H9 (cell line): Measurements from ENCODE around the gene ACAP1. TPM values are rescaled to one million over a fixed set of nuclear protein-coding genes. Genes with fewer than 3 reads are reported as not detected.

Experiments
- DNase-seq: peaks from one replicate; pipeline ENCODE4 v3.0.0-alpha.2; 2017
- H2AFZ ChIP-seq: one replicate; pipeline ENCODE4 v1.6.1; 2013; ENCODE audit warnings: mild to moderate bottlenecking, low read length, control low read depth, moderate library complexity
- H2AK5ac ChIP-seq: 2 replicates; pipeline ENCODE4 v1.6.1; 2013; ENCODE audit warnings: low read length, control low read depth, mixed read lengths; ENCODE audit not compliant: insufficient read length
- H2BK120ac ChIP-seq: one replicate; pipeline ENCODE4 v1.6.1; 2013; ENCODE audit warnings: low read depth, mild to moderate bottlenecking, low read length, control low read depth, inconsistent platforms; ENCODE audit not compliant: poor library complexity, severe bottlenecking
- H2BK12ac ChIP-seq: 2 replicates; pipeline ENCODE4 v1.6.1; 2013; ENCODE audit warnings: low read length, control low read depth, mixed read lengths, low read depth; ENCODE audit not compliant: insufficient read length
- H2BK15ac ChIP-seq: 2 replicates; pipeline ENCODE4 v1.6.1; 2013; ENCODE audit warnings: low read depth, low read length, control low read depth
- H2BK20ac ChIP-seq: one replicate; pipeline ENCODE4 v1.6.1; 2013; ENCODE audit warnings: low read depth, mild to moderate bottlenecking, low read length, control low read depth, inconsistent platforms; ENCODE audit not compliant: poor library complexity, severe bottlenecking
- H2BK5ac ChIP-seq: 2 replicates; pipeline ENCODE4 v1.6.1; 2013; ENCODE audit warnings: low read length, control low read depth, mixed read lengths; ENCODE audit not compliant: insufficient read length
- H3K14ac ChIP-seq: 2 replicates; pipeline ENCODE4 v1.6.1; 2013; ENCODE audit warnings: low read length, control low read depth; ENCODE audit not compliant: insufficient read depth
- H3K18ac ChIP-seq: 2 replicates; pipeline ENCODE4 v1.6.1; 2013; ENCODE audit warnings: low read depth, mild to moderate bottlenecking, mixed read lengths, low read length, control low read depth; ENCODE audit not compliant: insufficient read length
- H3K23ac ChIP-seq: 2 replicates; pipeline ENCODE4 v1.6.1; 2013; ENCODE audit warnings: low read length, control low read depth, mixed read lengths, low read depth; ENCODE audit not compliant: insufficient read length
- H3K23me2 ChIP-seq: 2 replicates; pipeline ENCODE4 v1.6.1; 2013; ENCODE audit warnings: low read depth, mild to moderate bottlenecking, mixed read lengths, low read length, control low read depth; ENCODE audit not compliant: insufficient read length, poor library complexity, severe bottlenecking
- H3K27ac ChIP-seq: 2 replicates; pipeline ENCODE4 v1.5.1; 2013; ENCODE audit warnings: low read length, control low read depth, mixed read lengths, low read depth; ENCODE audit not compliant: insufficient read length
- H3K27me3 ChIP-seq: 2 replicates; pipeline ENCODE4 v1.6.1; 2013; ENCODE audit warnings: low read length, control low read depth, inconsistent platforms; ENCODE audit not compliant: insufficient read depth
- H3K4ac ChIP-seq: 2 replicates; pipeline ENCODE4 v1.6.1; 2013; ENCODE audit warnings: low read depth, mild to moderate bottlenecking, control low read depth, inconsistent platforms, low read length, moderate library complexity
- H3K4me1 ChIP-seq: 2 replicates; pipeline ENCODE4 v1.6.1; 2013; ENCODE audit warnings: low read length, control low read depth, inconsistent platforms; ENCODE audit not compliant: insufficient read depth
- H3K4me2 ChIP-seq: 2 replicates; pipeline ENCODE4 v1.6.1; 2013; ENCODE audit warnings: low read length, control low read depth, mixed read lengths; ENCODE audit not compliant: insufficient read length, insufficient read depth
- H3K56ac ChIP-seq: 2 replicates; pipeline ENCODE4 v1.6.1; 2013; ENCODE audit warnings: low read depth, mild to moderate bottlenecking, mixed read lengths, low read length, control low read depth; ENCODE audit not compliant: insufficient read length
- H3K79me1 ChIP-seq: 2 replicates; pipeline ENCODE4 v1.6.1; 2013; ENCODE audit warnings: low read depth, mild to moderate bottlenecking, moderate library complexity, low read length, control low read depth, inconsistent platforms; ENCODE audit not compliant: insufficient read depth, poor library complexity, severe bottlenecking
- H3K79me2 ChIP-seq: 2 replicates; pipeline ENCODE4 v1.6.1; 2013; ENCODE audit warnings: low read length, control low read depth, inconsistent platforms; ENCODE audit not compliant: insufficient read depth
- H3K9ac ChIP-seq: 2 replicates; pipeline ENCODE4 v1.6.1; 2013; ENCODE audit warnings: low read length, control low read depth, mixed read lengths; ENCODE audit not compliant: insufficient read length; ENCODE audit errors: extremely low read depth
- H3K9me3 ChIP-seq: one replicate; pipeline ENCODE4 v1.6.1; 2013; ENCODE audit warnings: low read depth, low read length, inconsistent platforms; ENCODE audit not compliant: control insufficient read depth
- H3T11ph ChIP-seq: one replicate; pipeline ENCODE4 v1.6.1; 2013; ENCODE audit warnings: mild to moderate bottlenecking, low read length, control low read depth, inconsistent platforms
- H4K20me1 ChIP-seq: one replicate; pipeline ENCODE4 v1.6.1; 2013; ENCODE audit not compliant: control insufficient read depth, insufficient read length, insufficient read depth
- H4K5ac ChIP-seq: 2 replicates; pipeline ENCODE4 v1.6.1; 2013; ENCODE audit warnings: low read depth, mild to moderate bottlenecking, mixed read lengths, low read length, control low read depth; ENCODE audit not compliant: insufficient read length
- H4K8ac ChIP-seq: replicated peaks from 2 replicates; pipeline ENCODE4 v1.6.1; 2013; ENCODE audit warnings: low read length, control low read depth, mixed read lengths, low read depth; ENCODE audit not compliant: insufficient read length
- H4K91ac ChIP-seq: 2 replicates; pipeline ENCODE4 v1.6.1; 2013; ENCODE audit warnings: low read depth, mild to moderate bottlenecking, moderate library complexity, mixed read lengths, low read length, control low read depth; ENCODE audit not compliant: insufficient read length
- H3K27ac Mint-ChIP-seq, 3 experiments: 2 replicates in 2 of 3; 3 replicates in 1 of 3; pipeline ENCODE4 v1.8.0; 2020 to 2021; ENCODE audit warnings: mixed read lengths in 3 of 3, mild to moderate bottlenecking in 1 of 3, moderate library complexity in 1 of 3
- H3K27me3 Mint-ChIP-seq: 2 replicates; pipeline ENCODE4 v1.8.0; 2021; ENCODE audit warnings: low read depth, mild to moderate bottlenecking, moderate library complexity, mixed read lengths
- H3K36me3 Mint-ChIP-seq, 3 experiments: 2 replicates in 2 of 3; 3 replicates in 1 of 3; pipeline ENCODE4 v1.8.0; 2020 to 2021; ENCODE audit warnings: low read depth in 3 of 3, mixed read lengths in 3 of 3; ENCODE audit not compliant: insufficient read depth in 1 of 3
- H3K4me1 Mint-ChIP-seq, 2 experiments: 2 replicates each; pipeline ENCODE4 v1.8.0; 2020; ENCODE audit warnings: mixed read lengths in 2 of 2
- H3K4me3 Mint-ChIP-seq, 2 experiments: 2 replicates in 1 of 2; 3 replicates in 1 of 2; pipeline ENCODE4 v1.8.0; 2020 to 2021; ENCODE audit warnings: mild to moderate bottlenecking in 2 of 2, mixed read lengths in 2 of 2, moderate library complexity in 1 of 2
- H3K9me3 Mint-ChIP-seq, 2 experiments: 2 replicates in 1 of 2; 3 replicates in 1 of 2; pipeline ENCODE4 v1.8.0; 2020; ENCODE audit warnings: mild to moderate bottlenecking in 2 of 2, mixed read lengths in 2 of 2, moderate library complexity in 1 of 2
- CTCF ChIP-seq: fragments of 200-600 bp; sonication (generic); conservative IDR thresholded peaks from 3 replicates; pipeline ENCODE4 v1.8.0; 2021; ENCODE audit warnings: antibody characterized with exemption, mild to moderate bottlenecking
- WGBS: extraction: QIAGEN DNeasy Blood & Tissue Kit; methylation state at CpG from one replicate; pipeline ENCODE4 v1.1.7; 2013; ENCODE audit warnings: missing lambda C conversion rate, low lambda C conversion rate, mixed read lengths; ENCODE audit not compliant: insufficient read length; ENCODE audit errors: extremely low coverage; 5-methylcytosine and 5-hydroxymethylcytosine counted together
- total RNA-seq: library from RNA; stranded (reverse); gene quantifications from 2 replicates; pipeline ENCODE4 v1.2.1, GENCODE V29; 2021

ACAP1 gene
- total RNA-seq, 1 experiment from 2014 or later, result 18.2 TPM

GRCh38 chr17:7329997-7330637 lies 6.2 kb upstream of the ACAP1 start:
- Histone ChIP-seq H4K8ac (no peak overlapping the region), H3K27ac (no peak overlapping the region), H3K79me1 (no peaks in the 10 kb centered on the region), H2AK5ac (no peak overlapping the region), H2BK12ac (no peak overlapping the region), H4K20me1 (no peaks in the 10 kb centered on the region), H4K91ac (no peak overlapping the region), H3T11ph (no peak overlapping the region), H3K4ac (no peak overlapping the region), H2BK15ac (no peak overlapping the region), H3K9me3 (no peaks in the 10 kb centered on the region), H4K5ac (no peak overlapping the region), H3K56ac (no peak overlapping the region), H3K79me2 (peaks cover 2% of the 10 kb centered on the region; the same call in 1 of the 2 replicates), H3K4me2 (peak overlapping the region; percentile 54), H3K27me3 (no peaks in the 10 kb centered on the region), H3K14ac (peak overlapping the region; percentile 82), H2BK120ac (no peak overlapping the region), H3K23ac (no peak overlapping the region), H3K9ac (peak overlapping the region; percentile 33), H3K23me2 (peaks cover 14% of the 10 kb centered on the region), H3K18ac (peak overlapping the region; percentile 86), H2BK5ac (no peak overlapping the region), H2BK20ac (no peak overlapping the region), H2AFZ (no peak overlapping the region), H3K4me1 (no peaks in the 10 kb centered on the region)
- H3K27ac Mint-ChIP-seq, result peak overlapping the region; percentile 97 to 98 (median 97)
- no CpG with 5 or more reads among the region's 34 CpGs for WGBS
- H3K27me3 Mint-ChIP-seq, result no peaks in the 10 kb centered on the region
- peak; percentile 96 for DNase-seq
- no peak for TF ChIP-seq CTCF
- peak overlapping the region; percentile 88 to 97 for H3K4me3 Mint-ChIP-seq
- no peaks in the 10 kb centered on the region for H3K9me3 Mint-ChIP-seq
- peaks cover 22 to 23% of the 10 kb centered on the region in 2 experiments for H3K4me1 Mint-ChIP-seq
- peaks cover 1 to 18% (median 15%) of the 10 kb centered on the region in 3 experiments; a peak in 5 of 7 replicates for H3K36me3 Mint-ChIP-seq
